Activated CD8-positive, alpha-beta memory T cell treated with anti-CD3 and anti-CD28 coated beads for 4 hours (primary cell): ENCODE results near the gene ESPN.
"Not testable (repeated sequence)": the region's sequence is repeated elsewhere in the genome, so short reads cannot be mapped to it uniquely, and the experiment has no call there.

Source experiments
- DNase-seq, 2 donors: peaks; one replicate each; pipeline ENCODE4 v3.0.0-alpha.2; 2020; ENCODE audit warnings: low read depth in 2 of 2

ESPN gene, protein sequence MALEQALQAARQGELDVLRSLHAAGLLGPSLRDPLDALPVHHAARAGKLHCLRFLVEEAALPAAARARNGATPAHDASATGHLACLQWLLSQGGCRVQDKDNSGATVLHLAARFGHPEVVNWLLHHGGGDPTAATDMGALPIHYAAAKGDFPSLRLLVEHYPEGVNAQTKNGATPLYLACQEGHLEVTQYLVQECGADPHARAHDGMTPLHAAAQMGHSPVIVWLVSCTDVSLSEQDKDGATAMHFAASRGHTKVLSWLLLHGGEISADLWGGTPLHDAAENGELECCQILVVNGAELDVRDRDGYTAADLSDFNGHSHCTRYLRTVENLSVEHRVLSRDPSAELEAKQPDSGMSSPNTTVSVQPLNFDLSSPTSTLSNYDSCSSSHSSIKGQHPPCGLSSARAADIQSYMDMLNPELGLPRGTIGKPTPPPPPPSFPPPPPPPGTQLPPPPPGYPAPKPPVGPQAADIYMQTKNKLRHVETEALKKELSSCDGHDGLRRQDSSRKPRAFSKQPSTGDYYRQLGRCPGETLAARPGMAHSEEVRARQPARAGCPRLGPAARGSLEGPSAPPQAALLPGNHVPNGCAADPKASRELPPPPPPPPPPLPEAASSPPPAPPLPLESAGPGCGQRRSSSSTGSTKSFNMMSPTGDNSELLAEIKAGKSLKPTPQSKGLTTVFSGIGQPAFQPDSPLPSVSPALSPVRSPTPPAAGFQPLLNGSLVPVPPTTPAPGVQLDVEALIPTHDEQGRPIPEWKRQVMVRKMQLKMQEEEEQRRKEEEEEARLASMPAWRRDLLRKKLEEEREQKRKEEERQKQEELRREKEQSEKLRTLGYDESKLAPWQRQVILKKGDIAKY

DNA sequence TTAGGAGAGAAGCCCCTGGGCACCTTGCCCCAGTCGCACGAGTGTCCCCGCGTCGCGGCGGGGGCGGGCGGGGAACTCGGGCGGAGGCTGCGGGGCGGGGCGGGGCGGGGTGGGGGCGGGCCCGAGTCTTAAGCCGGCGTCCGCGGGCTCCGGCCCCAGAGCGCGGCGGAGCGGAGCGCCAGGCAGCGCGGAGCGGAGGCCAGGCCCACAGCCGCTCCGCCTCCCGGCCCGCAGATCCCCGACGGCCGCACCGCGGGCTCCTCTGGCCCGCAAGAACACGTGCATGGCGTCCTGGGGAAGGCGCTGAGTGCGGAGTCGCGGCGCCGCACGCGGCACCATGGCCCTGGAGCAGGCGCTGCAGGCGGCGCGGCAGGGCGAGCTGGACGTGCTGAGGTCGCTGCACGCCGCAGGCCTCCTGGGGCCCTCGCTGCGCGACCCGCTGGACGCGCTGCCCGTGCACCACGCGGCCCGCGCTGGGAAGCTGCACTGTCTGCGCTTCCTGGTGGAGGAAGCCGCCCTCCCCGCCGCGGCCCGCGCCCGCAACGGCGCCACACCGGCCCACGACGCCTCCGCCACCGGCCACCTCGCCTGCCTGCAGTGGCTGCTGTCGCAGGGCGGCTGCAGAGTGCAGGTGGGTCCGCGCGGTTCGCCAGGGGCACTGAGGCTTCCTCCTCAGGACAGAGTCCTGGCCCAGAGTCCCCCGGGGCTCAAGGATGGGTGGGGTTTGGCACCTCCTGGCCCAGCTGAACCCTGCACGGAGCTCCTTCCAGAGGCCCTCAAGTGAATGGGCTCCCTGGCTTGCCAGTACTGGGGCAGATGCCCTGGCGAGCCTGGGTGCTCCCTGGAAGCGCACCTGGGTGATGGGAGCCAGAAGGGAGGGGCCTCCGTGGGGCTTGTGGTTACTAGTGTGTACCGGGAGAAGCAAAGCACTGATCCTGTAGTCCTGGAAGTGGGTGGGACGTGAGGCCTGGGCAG is at the start of gene ESPN:
Gene ESPN, plus strand, starts transcription at position 158 of the 975 bp plus-strand sequence. Its CDS starts 180 bp downstream, at position 338.
- DNase-seq = no peak

DNA sequence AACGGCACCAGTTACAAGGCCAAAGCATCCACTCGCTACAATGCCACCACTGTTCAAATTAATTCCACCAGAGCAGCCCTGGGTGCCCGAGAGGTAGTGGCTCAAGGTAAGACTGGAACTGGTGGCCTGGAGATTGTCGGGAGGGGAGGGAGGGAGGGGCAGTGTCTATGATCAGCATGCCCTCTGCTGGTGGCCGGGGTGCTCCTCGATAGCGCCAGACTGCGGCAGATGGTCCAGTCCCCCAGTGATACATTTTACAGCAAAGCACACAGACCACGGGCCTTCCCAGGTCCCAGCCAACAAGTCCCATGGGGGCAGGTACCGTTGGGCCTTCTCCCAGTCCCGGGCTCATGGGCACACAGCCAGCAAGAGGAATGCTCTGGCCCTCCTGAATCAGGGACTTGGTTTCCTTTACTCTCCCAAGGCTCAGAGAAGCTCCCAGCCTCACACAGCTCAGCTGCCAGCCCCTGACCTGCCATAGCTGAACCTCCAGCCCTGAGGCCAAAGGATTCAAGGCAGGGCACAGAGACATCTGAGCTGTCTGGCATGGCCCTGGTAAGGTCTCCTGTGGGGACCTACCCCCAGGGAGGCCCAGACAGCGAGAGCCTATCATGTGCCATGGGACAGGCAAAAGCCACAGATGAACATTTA is 46.4 kb upstream of the ESPN start:
- DNase-seq = no peak

DNA sequence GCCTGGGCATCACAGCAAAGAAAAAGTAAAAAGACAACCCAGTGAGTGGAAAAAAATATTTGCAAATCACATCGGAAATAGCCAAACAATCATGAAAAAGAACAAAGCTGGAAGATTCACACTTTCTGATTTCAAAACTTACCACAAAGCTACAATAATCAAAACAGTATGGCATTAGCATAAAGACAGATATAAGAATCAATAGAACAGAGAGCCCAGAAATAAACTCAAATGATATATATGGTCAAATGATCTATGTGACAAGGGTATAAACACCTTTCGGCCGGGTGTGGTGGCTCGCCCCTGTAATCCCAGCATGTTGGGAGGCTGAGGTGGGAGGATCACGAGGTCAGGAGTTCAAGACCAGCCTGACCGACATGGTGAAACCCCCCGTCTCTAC is 44.5 kb upstream of the ESPN start:
- DNase-seq = no peak

DNA sequence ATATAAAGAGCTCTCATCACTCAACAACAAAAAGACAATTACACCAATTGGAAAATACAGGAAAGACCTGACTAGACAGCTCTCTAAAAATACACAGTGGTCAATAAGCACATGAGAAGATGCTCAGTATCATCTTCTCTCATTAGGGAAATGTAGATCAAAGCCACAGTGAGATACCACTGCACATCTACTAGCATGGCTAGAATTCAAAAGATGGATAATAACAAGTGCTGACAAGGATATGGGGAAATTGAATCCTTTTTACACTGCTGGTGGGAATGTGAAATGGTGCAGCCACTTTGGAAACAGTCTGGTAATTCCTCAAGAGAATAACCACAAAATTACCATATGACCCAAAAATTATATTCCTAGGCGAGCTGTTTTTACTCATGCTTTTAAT is 40.4 kb upstream of the ESPN start:
- DNase-seq = no peak

DNA sequence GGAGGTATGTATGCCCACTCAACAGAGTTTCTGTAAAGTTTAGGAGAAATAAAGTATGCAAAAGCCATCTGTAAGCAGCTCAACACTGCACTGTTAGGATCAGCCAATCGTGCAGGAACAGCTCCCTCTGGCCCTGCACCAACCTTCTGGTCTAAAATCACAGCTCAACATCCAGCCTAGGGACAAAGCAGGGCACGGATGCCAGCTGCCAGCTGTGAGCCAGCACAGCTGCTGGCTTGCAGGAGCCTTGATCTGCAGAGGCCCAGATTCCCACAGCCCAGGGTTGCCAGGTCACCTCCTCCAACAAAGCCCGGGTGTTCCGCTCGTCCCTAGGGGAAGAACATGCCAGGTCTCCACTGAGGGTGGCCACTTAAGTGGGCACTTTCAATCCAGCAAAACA is 39.6 kb upstream of the ESPN start:
- DNase-seq = no peak

DNA sequence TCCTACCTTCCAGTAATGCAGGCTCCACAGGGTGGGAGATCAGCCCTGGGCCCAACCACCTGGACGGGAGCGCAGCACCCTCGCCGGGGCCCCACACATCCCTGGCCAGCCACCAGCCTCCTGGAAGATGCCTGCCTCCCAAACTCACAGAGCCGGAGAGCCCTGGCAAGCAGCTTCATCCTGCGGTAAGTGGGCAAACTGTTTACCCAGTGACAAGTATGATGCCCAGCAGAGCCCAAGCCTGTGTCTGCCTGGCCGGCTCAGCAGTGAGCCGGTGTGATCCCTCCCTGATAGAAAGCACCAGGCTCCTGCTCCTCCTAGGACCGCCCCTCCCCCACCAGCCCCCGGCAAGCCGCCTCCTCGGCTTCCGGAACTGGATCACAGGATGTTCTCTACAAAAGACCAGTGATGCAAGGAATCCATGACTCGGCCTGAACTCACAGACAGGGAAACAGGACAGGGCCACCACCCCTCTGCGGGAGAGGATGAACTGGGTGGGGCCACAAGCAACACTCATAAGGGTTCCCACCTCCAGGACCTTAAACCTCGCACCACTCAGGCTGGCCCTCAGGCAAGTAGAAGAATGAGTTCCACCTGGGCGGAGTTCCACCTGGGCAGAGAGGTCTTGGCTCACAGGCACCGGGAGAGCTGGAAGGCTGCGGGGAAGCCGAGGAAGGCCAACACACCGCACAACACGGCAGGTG is 38.9 kb upstream of the ESPN start:
- no peak for DNase-seq

DNA sequence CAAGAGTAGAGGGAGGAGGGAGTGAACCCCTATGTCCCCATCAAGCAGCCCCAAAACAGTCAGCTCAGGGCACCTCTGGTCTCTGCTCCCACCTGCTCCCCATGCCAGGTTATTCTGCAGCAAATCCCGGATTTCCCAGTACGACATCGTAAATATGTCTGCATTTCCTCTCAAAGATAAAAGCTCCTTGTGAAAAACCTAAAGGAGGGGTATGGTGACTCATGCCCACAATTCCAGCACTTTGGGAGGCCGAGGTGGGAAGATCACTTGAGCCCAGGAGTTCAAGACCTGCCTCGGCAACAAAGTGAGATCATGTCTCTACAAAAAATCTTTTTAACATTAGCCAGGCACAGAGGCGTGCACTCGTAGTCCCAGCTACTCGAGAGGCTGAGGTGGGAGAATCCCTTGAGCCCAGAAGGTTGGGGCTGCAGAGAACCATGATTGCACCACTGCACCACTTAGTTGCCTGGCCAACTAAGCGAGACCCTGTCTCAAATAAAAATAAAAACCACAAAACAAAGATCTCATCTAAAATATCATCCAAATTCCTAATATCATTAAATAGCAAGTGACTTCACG is 38.1 kb upstream of the ESPN start:
- DNase-seq = no peak

DNA sequence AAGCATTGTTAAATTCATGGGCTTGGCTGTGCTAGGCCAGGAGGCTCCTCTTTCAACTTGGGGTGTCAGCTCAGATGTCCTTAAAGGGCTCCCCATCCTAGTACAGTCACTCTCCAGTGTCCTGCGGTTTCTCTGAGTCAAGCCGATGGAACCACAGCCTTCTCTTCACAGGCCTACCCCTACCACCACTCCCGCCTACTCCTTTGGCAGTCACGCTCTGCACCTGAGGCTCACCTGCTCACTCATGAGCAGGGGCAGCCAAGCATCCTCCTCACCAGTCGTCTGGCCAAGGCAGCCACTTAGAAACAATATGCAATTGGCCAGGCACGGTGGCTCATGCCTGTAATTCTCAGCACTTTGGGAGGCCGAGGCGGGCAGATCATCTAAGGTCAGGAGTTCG is 34.6 kb upstream of the ESPN start:
- DNase-seq = no peak

DNA sequence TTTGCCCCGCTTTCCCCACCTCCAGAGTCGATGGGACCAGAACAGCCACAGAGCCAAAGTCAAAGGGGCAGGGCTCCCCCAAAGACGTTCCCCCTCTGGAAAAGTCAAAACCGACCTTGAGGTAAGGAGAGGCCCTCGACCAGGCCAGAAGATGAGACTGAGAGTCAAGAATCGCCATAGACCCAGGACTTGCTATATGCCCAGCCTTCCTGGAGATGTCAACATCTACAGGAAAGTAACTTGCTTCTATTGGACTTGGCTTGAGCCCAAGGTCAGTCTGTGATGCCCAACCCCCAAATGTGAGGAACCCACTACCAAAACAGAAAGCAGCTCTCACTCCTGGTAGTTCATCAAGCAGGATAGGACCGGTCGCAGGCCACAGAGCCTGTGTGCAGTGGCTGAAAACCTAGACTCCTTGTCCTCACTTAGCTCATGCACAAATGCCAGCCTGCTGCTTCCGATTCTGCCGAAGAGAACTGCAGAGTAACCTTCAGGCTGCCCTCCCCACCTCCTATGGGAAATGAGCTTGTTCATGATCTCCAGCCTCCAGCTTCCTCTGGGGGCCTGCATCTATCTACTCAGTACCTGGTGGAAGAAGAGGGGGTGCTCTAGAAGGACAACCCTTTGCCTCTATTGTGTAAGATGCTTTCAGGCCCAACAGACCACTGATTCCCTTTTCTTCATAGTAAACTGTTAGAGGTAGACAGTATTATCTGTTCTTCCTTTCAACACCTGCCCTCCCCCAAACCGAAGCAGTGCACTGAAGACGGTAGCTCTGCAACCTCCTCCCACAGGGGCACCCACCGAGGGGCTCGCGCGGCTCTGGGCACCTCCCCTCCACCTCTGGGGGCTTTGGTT is 32.4 kb upstream of the ESPN start:
- no peak for DNase-seq

DNA sequence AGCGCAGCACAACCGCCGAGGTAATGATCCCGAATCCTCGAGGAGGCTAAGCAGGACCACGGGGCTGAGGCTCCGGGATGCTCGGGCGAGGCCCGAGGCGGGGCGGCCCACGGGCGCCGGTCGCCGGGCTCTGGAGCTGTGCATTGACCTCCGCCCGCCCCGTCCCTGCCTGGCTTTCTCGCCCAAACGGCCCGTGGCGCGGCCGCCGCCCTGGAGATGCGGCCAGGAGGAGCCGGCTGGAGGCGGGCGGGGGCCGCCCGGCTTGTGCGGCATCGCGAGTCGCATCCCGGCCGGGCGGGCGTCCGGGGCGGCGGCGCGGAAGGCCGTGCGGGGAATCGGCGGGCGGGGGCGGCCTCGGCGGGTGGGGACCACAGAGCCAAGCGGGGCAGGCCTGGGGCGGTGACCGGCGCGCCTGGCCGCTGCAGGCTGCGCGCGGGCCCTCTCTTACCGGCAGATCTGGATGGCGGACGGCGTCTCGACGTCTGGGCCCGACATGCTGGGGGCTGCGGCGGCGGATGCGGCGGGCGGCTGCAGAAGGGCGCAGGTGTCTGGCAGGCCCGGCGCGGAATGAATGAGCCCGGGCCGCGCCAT is 31.7 kb upstream of the ESPN start:
- no peak for DNase-seq

DNA sequence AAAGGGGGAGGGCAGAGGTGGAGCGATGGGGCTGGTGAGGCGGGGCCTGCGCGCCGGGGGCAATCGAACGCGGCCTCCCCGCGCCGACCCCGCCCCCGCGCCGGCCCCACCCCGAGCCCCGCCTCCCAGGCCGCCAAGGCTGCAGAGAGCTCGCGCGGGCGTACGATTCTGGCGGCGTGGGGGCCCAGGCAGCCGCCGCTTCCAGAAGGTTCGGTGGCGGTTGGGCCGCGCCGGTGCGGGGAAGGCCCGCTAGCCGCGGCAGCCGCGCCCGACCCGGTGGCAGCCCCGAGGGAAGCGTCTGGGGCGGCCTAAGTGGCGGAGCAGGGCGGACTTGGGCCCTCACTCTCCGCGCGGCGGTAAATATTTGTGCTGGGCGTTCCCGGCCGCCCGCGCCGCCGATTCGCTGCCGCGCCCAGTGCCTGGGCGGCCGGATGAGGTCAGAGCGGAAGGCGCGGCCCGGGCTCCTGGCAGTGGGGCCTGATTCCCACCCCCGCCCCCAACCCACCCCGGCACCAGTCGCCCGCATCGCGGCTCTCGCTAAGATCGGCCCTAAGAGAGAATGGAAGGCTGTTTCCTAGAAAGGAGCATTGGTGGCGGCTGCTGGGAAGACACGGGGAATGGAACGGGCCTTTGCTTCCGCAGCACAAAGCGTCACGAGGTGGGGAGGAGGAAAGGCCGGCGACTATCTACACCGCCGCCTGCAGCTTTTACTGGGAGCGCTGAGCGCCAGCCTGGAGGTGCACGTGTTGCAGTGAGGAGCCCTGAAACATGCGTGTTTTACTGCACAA is 31.0 kb upstream of the ESPN start, which contains the start of gene ACOT7:
Gene ACOT7, minus strand, starts transcription at position 368 of the 788 bp plus-strand sequence. CDS start 368 bp downstream, outside the sequence.
- DNase-seq = peak; percentile 76 to 81

DNA sequence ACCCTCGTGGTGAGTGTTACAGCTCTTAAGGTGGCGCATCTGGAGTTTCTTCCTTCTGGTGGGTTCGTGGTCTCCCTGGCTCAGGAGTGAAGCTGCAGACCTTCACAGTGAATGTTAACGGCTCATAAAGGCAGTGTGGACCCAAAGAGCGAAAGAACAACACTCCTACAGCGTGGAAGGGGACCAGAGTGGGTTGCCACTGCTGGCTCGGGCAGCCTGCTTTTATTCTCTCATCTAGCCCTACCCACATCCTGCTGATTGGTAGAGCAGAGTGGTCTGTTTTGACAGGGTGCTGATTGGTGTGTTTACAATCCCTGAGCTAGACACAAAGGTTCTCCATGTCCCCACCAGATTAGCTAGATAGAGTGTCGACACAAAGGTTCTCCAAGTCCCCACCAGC is 29.4 kb upstream of the ESPN start:
- DNase-seq = not testable (repeated sequence)

DNA sequence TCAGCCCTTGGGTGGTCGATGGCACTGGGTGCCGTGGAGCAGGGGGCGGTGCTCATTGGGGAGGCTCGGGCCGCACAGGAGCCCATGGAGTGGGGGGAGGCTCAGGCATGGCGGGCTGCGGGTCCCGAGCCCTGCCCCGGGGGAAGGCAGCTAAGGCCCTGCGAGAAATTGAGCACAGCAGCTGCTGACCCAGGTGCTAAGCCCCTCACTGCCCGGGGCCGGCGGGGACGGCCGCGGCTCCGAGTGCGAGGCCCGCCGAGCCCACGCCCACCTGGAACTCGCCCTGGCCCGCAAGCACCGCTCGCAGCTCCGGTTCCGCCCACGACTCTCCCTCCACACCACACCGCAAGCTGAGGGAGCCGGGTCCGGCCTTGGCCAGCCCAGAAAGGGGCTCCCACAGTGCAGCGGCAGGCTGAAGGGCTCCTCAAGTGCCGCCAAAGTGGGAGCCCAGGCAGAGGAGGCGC is 28.8 kb upstream of the ESPN start:
- not testable (repeated sequence) for DNase-seq

DNA sequence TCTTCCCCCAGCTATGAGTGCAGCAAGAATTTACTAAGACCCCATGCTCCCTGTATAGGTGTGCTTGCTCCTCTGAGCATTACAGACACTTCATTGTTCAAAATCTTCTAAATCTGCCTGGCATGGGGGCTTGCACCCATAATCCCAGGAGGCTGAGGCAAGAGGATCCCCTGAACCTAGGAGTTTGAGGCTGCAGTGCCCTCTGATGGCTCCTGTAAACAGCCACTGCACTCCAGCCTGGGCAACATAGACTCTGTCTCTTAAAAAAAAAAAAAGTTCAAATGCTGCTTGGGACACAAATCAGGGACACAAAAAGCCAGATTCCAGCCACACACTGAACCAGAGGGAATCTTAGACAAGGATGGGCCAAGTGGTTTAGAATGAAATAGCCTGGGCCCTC is 27.6 kb upstream of the ESPN start:
- DNase-seq = no peak

DNA sequence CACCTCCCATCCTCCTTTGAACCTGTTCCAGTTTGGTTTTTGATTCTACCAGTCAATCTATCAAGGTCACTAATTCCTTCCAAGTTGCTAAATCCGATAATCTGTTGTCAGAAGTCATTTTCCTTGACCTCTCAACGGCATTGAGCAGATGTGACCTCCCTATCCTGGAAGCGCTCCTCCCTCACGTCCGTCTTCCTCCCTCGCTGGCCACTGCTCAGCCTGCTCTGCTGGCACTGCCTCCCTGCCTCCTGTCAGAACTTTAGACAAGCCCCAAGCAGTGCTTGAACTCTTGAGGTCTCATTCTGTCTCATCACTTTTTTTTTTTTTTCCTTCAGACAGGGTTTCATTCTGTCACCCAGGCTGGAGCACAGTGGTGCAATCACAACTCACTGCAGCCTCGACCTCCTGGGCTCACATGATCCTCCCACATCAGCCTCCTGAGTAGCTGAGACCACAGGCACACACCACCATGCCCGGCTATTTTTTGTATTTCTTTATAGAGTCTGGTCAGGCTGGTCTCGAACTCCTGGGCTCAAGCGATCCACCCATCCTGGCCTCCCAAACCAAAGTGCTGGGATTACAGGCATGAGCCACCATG is 26.6 kb upstream of the ESPN start:
- no peak for DNase-seq

DNA sequence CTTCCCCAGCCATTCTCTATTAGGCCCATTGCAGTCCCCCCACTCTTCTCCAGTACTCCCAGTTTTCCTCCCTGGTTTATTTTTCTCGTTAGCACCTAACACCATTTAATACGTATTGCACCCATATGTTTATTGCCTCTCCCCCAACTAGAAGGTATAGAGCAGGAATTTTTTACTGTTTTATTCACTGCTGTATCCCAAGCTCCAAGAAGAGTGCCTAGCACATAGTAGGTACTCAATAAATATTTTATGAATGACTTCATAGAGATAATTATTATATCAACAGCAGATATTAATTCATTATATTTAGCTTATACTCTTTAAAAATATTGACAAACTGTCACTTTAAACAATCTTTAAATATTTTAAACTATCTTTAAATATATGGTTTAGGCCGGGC is 25.3 kb upstream of the ESPN start:
- DNase-seq = no peak

DNA sequence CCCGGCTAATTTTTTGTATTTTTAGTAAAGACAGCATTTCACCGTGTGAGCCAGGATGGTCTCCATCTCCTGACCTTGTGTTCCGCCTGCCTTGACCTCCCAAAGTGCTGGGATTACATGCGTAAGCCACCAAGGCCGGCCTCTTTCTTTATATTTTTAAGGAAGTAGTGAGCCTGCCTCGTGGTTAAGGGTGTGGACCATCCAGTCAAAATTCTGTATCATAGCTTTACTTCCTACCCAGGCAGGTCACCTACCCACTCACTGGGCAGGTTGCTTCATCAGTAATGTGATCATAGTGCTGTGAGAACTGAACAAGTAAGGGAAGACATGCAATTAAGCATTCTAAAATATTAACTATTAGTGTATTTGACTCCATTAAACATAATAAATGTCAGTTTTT is 22.9 kb upstream of the ESPN start:
- no peak for DNase-seq
